OCI-LY7 (cell line): ENCODE measurements around the gene RBM47. TPM values are rescaled to one million over a fixed set of nuclear protein-coding genes. Genes with fewer than 3 reads are reported as not detected.

ENCODE experiments used
- BruUV-seq: library from RNA; stranded (reverse); fragments of 400-500 nt; replicated peaks from 2 replicates; lab custom pipeline; 2021; lab: Mats Ljungman, UMichigan
- CTCF ChIA-PET: fragments of 300-600 bp; sonication (Branson Sonifier 250); formaldehyde crosslinking; loops from one replicate; lab custom pipeline; 2022; ENCODE audit warnings: antibody characterized with exemption; ENCODE audit not compliant: unreplicated experiment; lab: Charles Lee
- POLR2A ChIA-PET: fragments of 300-600 bp; sonication (Branson Sonifier 250); formaldehyde crosslinking; loops from one replicate; lab custom pipeline; 2022; ENCODE audit warnings: antibody characterized with exemption; lab: Charles Lee
- DNase-seq: peaks from one replicate; pipeline ENCODE4 v3.0.0-alpha.2; 2015; ENCODE audit warnings: low spot score
- H2AFZ ChIP-seq: fragments of 200-600 bp; sonication (generic), shearing (Covaris generic); 2 replicates; pipeline ENCODE4 v1.6.1; 2014; ENCODE audit warnings: mild to moderate bottlenecking, antibody characterized with exemption, low read length, moderate library complexity
- H3K27ac ChIP-seq: fragments of 200-600 bp; sonication (generic); 2 replicates; pipeline ENCODE4 v1.5.1; 2014; ENCODE audit warnings: mixed run types, low read depth, mild to moderate bottlenecking, moderate library complexity, low read length, inconsistent platforms; ENCODE audit not compliant: poor library complexity, severe bottlenecking
- H3K36me3 ChIP-seq: fragments of 200-600 bp; sonication (generic); 2 replicates; pipeline ENCODE4 v1.6.1; 2014; ENCODE audit warnings: mild to moderate bottlenecking, antibody characterized with exemption, low read length, moderate library complexity, mixed read lengths; ENCODE audit not compliant: insufficient read depth
- H3K4me1 ChIP-seq: fragments of 200-600 bp; sonication (generic); 2 replicates; pipeline ENCODE4 v1.5.1; 2014; ENCODE audit warnings: mild to moderate bottlenecking, low read length; ENCODE audit not compliant: insufficient read depth, poor library complexity, severe bottlenecking
- H3K4me2 ChIP-seq: fragments of 200-600 bp; sonication (generic); 2 replicates; pipeline ENCODE4 v1.6.1; 2014; ENCODE audit warnings: mild to moderate bottlenecking, low read length
- H3K4me3 ChIP-seq: fragments of 200-600 bp; sonication (generic); 2 replicates; pipeline ENCODE4 v1.5.1; 2014; ENCODE audit warnings: mild to moderate bottlenecking, low read depth, low read length; ENCODE audit not compliant: poor library complexity, severe bottlenecking
- H3K79me2 ChIP-seq: fragments of 200-600 bp; sonication (generic); 2 replicates; pipeline ENCODE4 v1.6.1; 2016; ENCODE audit warnings: low read depth, mild to moderate bottlenecking, low read length, moderate library complexity, mixed read lengths; ENCODE audit not compliant: insufficient read depth
- H3K9me2 ChIP-seq: fragments of 200-600 bp; sonication (generic); 2 replicates; pipeline ENCODE4 v1.6.1; 2016; ENCODE audit warnings: mild to moderate bottlenecking, low read length, mixed read lengths; ENCODE audit not compliant: insufficient read depth
- H3K9me3 ChIP-seq: fragments of 200-600 bp; sonication (generic); 2 replicates; pipeline ENCODE4 v1.6.1; 2014; ENCODE audit warnings: mild to moderate bottlenecking, mixed run types, low read length, mixed read lengths
- H4K20me1 ChIP-seq: fragments of 200-600 bp; sonication (generic); 2 replicates; pipeline ENCODE4 v1.6.1; 2014; ENCODE audit warnings: mild to moderate bottlenecking, antibody characterized with exemption, low read length, moderate library complexity, mixed read lengths; ENCODE audit not compliant: insufficient read depth
- EZH2phosphoT487 ChIP-seq: fragments of 200-600 bp; sonication (generic); IDR thresholded peaks from 2 replicates; pipeline ENCODE4 v1.6.1; 2018; ENCODE audit warnings: low read depth, borderline replicate concordance, mild to moderate bottlenecking, mixed run types, antibody characterized with exemption, low read length, moderate library complexity, mixed read lengths
- intact Hi-C: fragments of 100-400 bp; cut with micrococcal nuclease; formaldehyde crosslinking; loops from one replicate; pipeline ENCODE4 v1.10.0; 2022; ENCODE audit not compliant: unreplicated experiment
- microRNA-seq: library from miRNA; unstranded; fragments of <30 nt; microRNA quantifications from one replicate; pipeline ENCODE4 v1.2.0, GENCODE V29; 2022; ENCODE audit warnings: borderline replicate concordance
- small RNA-seq: library from RNA; depleted of rRNA; stranded (forward); fragments of <200 nt; gene quantifications from one replicate; pipeline ENCODE3, GENCODE V24; 2014
- total RNA-seq, 2 experiments: library from RNA; depleted of rRNA in 1 of 2; stranded (reverse); fragments of >200 nt in 1 of 2; shearing (Covaris generic) in 1 of 2; gene quantifications; 2 replicates each; pipeline ENCODE4 v1.2.3, GENCODE V29; 2014 to 2022
- TF ChIP-seq, protein P1 (sequence below): fragments of 200-600 bp; sonication (generic); conservative IDR thresholded peaks from 2 replicates; pipeline ENCODE4 v1.5.1; 2014; ENCODE audit warnings: mild to moderate bottlenecking, antibody characterized with exemption, low read length, moderate library complexity, mixed read lengths

The RBM47 gene
- total RNA-seq, 2 experiments from 2014 or later: 5.3 to 14.2 TPM

DNA sequence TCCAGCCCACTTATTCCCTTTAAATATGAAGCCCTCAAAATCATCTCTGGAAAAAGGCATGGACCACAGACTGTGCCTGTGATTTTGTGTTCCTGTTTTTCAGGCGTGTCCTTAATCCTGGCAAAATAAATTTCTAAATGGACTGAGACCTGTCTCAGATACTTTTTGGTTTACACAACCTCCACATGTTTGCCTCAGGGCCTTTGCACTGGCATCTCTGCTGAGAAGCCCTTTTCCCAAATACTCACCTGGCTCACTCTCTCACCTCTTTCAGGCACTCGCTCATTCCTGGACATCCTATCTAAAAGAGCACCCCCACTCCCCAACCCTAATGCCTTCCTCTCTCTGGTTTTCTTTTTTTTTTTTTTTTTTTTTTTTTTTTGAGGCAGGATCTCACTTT lies 254.0 kb downstream of the RBM47 start:
- no peaks in the 10 kb centered on the region for H3K36me3 ChIP-seq
- H3K9me2 ChIP-seq: no peaks in the 10 kb centered on the region
- no peaks in the 10 kb centered on the region for H3K79me2 ChIP-seq
- POLR2A ChIA-PET: no interaction called here
- H3K4me2 ChIP-seq: no peak overlapping the region
- no peaks in the 10 kb centered on the region for H4K20me1 ChIP-seq
- no peak overlapping the region for H3K4me3 ChIP-seq
- TF ChIP-seq, protein P1, sequence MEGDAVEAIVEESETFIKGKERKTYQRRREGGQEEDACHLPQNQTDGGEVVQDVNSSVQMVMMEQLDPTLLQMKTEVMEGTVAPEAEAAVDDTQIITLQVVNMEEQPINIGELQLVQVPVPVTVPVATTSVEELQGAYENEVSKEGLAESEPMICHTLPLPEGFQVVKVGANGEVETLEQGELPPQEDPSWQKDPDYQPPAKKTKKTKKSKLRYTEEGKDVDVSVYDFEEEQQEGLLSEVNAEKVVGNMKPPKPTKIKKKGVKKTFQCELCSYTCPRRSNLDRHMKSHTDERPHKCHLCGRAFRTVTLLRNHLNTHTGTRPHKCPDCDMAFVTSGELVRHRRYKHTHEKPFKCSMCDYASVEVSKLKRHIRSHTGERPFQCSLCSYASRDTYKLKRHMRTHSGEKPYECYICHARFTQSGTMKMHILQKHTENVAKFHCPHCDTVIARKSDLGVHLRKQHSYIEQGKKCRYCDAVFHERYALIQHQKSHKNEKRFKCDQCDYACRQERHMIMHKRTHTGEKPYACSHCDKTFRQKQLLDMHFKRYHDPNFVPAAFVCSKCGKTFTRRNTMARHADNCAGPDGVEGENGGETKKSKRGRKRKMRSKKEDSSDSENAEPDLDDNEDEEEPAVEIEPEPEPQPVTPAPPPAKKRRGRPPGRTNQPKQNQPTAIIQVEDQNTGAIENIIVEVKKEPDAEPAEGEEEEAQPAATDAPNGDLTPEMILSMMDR: no peak
- no peak for TF ChIP-seq EZH2phosphoT487
- CTCF ChIA-PET: no interaction called here
- H3K27ac ChIP-seq: no peak overlapping the region
- intact Hi-C loops: no loop called here
- no peak overlapping the region for H2AFZ ChIP-seq
- no TSS peak for BruUV-seq
- no peak for DNase-seq
- no peaks in the 10 kb centered on the region for H3K4me1 ChIP-seq
- H3K9me3 ChIP-seq: no peaks in the 10 kb centered on the region

DNA sequence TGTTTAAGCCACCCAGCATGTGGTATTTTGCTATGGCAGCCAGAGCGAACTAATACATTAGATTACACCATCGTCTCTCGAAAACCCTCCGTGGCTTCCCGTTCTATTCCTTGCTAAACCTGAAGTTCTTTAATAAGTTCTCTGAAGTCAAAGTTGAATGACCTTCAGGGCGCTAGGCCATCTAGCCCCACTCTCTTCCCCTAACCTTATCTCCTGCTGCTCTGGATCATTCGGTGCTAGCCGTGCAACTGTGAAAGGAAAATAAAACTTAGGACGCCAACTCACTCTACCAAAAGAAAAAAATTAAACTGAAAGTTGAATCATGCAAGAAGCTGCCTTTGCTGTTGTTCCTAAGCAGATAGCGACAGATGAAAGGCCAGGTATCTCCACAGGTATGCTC lies 254.6 kb downstream of the RBM47 start:
- ChIA-PET CTCF (no interaction called here), POLR2A (no interaction called here)
- Histone ChIP-seq H3K79me2 (no peaks in the 10 kb centered on the region), H3K9me3 (no peaks in the 10 kb centered on the region), H3K4me3 (no peak overlapping the region), H3K9me2 (no peaks in the 10 kb centered on the region), H2AFZ (no peak overlapping the region), H4K20me1 (no peaks in the 10 kb centered on the region), H3K4me2 (no peak overlapping the region), H3K27ac (no peak overlapping the region), H3K36me3 (no peaks in the 10 kb centered on the region), H3K4me1 (no peaks in the 10 kb centered on the region)
- BruUV-seq: no TSS peak
- intact Hi-C loops: no loop called here
- DNase-seq: no peak
- no peak for TF ChIP-seq EZH2phosphoT487
- TF ChIP-seq, protein P1: no peak

DNA sequence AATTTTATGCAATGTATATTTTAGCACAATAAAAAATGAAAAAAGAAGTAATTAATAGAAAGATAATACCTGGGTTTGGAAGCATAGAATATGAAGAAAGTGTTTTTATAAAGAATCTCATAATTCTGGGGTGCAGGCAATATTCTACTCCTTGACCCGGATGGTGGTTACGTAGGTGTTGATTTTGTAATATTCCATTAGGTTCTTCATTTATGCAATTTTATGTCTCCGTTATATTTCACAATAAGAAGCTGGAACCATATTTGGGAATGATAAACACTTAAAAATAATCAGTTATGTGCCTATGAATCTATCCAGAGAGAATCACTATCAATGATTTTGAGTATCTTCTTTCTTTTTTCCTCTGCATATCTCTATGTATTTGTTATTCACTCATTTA lies 256.0 kb downstream of the RBM47 start:
- Histone ChIP-seq H3K36me3 (no peaks in the 10 kb centered on the region), H4K20me1 (no peaks in the 10 kb centered on the region), H3K4me2 (no peak overlapping the region), H3K4me1 (no peaks in the 10 kb centered on the region), H3K4me3 (no peak overlapping the region), H3K9me2 (no peaks in the 10 kb centered on the region), H3K9me3 (no peaks in the 10 kb centered on the region), H3K27ac (no peak overlapping the region), H3K79me2 (no peaks in the 10 kb centered on the region), H2AFZ (no peak overlapping the region)
- POLR2A ChIA-PET: interaction anchor here (0.6 to 0.9 kb wide), 3 partner anchors 10 to 313 kb away, joined by 3 read pairs; no protein-coding TSS in a partner anchor
- intact Hi-C loops: no loop called here
- CTCF ChIA-PET: no interaction called here
- DNase-seq: no peak
- BruUV-seq: no TSS peak
- TF ChIP-seq EZH2phosphoT487: no peak
- TF ChIP-seq, protein P1: no peak

Small RNAs within 50 kb of the gene (microRNA-seq; reads per million reads assigned to microRNA genes)
- gene MIR4802: not detected

Small RNAs within 50 kb of the gene (small RNA-seq; reads per million reads assigned to genes)
- not detected for gene AC098869.1
- gene MIR4802: not detected
- gene RNU7-74P: not detected

Other genes starting within 250 kb of the RBM47 start
- 0.13 and 0.33 TPM in 2 replicates for gene NSUN7, start 120.1 kb upstream of the RBM47 start, total RNA-seq (2014; rRNA removed; shearing (Covaris generic))
- 0.31 TPM in 1 of 2 replicates, not detected in the other for gene NSUN7, start 120.1 kb upstream of the RBM47 start, total RNA-seq (2022)